ACC112 (cell line): ENCODE data around the gene RBM38.

Experiments used
- H2AFZ ChIP-seq: fragments of 200-600 bp; sonication (generic); one replicate; pipeline ENCODE4 v1.6.0; 2017; ENCODE audit warnings: antibody characterized with exemption, low read length; ENCODE audit not compliant: unreplicated experiment
- H3K27ac ChIP-seq: fragments of 200-600 bp; sonication (generic); 2 replicates; pipeline ENCODE4 v1.5.1; 2014; ENCODE audit warnings: low read depth, mild to moderate bottlenecking, antibody characterized with exemption, low read length, moderate library complexity
- H3K27me3 ChIP-seq: fragments of 200-600 bp; sonication (generic); 2 replicates; pipeline ENCODE4 v1.6.1; 2014; ENCODE audit warnings: mild to moderate bottlenecking, antibody characterized with exemption, low read length, moderate library complexity, mixed read lengths; ENCODE audit not compliant: insufficient read depth
- H3K36me3 ChIP-seq: fragments of 200-600 bp; sonication (generic); 2 replicates; pipeline ENCODE4 v1.6.1; 2016; ENCODE audit warnings: mild to moderate bottlenecking, antibody characterized with exemption, low read length, moderate library complexity, mixed read lengths; ENCODE audit not compliant: insufficient read depth
- H3K4me1 ChIP-seq: fragments of 200-600 bp; sonication (generic); one replicate; pipeline ENCODE4 v1.6.1; 2016; ENCODE audit warnings: low read length, mixed read lengths; ENCODE audit not compliant: insufficient read depth, unreplicated experiment, control insufficient read depth
- H3K4me3 ChIP-seq: fragments of 200-600 bp; sonication (generic); 2 replicates; pipeline ENCODE4 v1.5.1; 2014; ENCODE audit warnings: mild to moderate bottlenecking, low read depth, low read length
- H3K79me2 ChIP-seq: fragments of 200-600 bp; sonication (generic); one replicate; pipeline ENCODE4 v1.6.0; 2016; ENCODE audit warnings: low read length; ENCODE audit not compliant: control insufficient read depth, unreplicated experiment, insufficient read depth

Gene RBM38

GRCh38 chr20:57405236-57406016 lies 14.2 kb downstream of the RBM38 start:
- no peak overlapping the region for H3K27ac ChIP-seq
- H2AFZ ChIP-seq: no peak overlapping the region
- H3K4me1 ChIP-seq: no peaks in the 10 kb centered on the region
- H3K36me3 ChIP-seq: no peaks in the 10 kb centered on the region
- H3K79me2 ChIP-seq: no peaks in the 10 kb centered on the region
- no peak overlapping the region for H3K4me3 ChIP-seq
- H3K27me3 ChIP-seq: no peaks in the 10 kb centered on the region

- no peaks in the 10 kb centered on the region for H3K27me3 ChIP-seq
- no peaks in the 10 kb centered on the region for H3K4me1 ChIP-seq
- no peak overlapping the region for H3K27ac ChIP-seq
- H3K36me3 ChIP-seq: no peaks in the 10 kb centered on the region
- H2AFZ ChIP-seq: no peak overlapping the region
- H3K79me2 ChIP-seq: no peaks in the 10 kb centered on the region
- no peak overlapping the region for H3K4me3 ChIP-seq
These were observed 16.4 kb downstream of the RBM38 start for GRCh38 chr20:57407541-57407956.

GRCh38 chr20:57408131-57408530 lies 16.9 kb downstream of the RBM38 start:
- Histone ChIP-seq H2AFZ (no peak overlapping the region), H3K4me3 (no peak overlapping the region), H3K27me3 (no peaks in the 10 kb centered on the region), H3K36me3 (no peaks in the 10 kb centered on the region), H3K79me2 (no peaks in the 10 kb centered on the region), H3K4me1 (no peaks in the 10 kb centered on the region), H3K27ac (no peak overlapping the region)

GRCh38 chr20:57408536-57409233 lies 17.5 kb downstream of the RBM38 start:
- H2AFZ ChIP-seq: no peak overlapping the region
- no peak overlapping the region for H3K27ac ChIP-seq
- H3K27me3 ChIP-seq: no peaks in the 10 kb centered on the region
- H3K4me1 ChIP-seq: no peaks in the 10 kb centered on the region
- H3K4me3 ChIP-seq: no peak overlapping the region
- H3K79me2 ChIP-seq: no peaks in the 10 kb centered on the region
- H3K36me3 ChIP-seq: no peaks in the 10 kb centered on the region

- Histone ChIP-seq H3K27me3 (no peaks in the 10 kb centered on the region), H3K27ac (no peak overlapping the region), H3K4me1 (no peaks in the 10 kb centered on the region), H3K79me2 (no peaks in the 10 kb centered on the region), H2AFZ (no peak overlapping the region), H3K4me3 (no peak overlapping the region), H3K36me3 (no peaks in the 10 kb centered on the region)
These were observed 18.1 kb downstream of the RBM38 start for GRCh38 chr20:57409316-57409671.

GRCh38 chr20:57409672-57410397 lies 18.6 kb downstream of the RBM38 start:
- no peak overlapping the region for H3K27ac ChIP-seq
- H3K4me3 ChIP-seq: no peak overlapping the region
- H3K36me3 ChIP-seq: no peaks in the 10 kb centered on the region
- no peaks in the 10 kb centered on the region for H3K79me2 ChIP-seq
- H3K4me1 ChIP-seq: no peaks in the 10 kb centered on the region
- no peaks in the 10 kb centered on the region for H3K27me3 ChIP-seq
- no peak overlapping the region for H2AFZ ChIP-seq

- Histone ChIP-seq H3K4me3 (no peak overlapping the region), H3K27ac (no peak overlapping the region), H3K4me1 (no peaks in the 10 kb centered on the region), H3K27me3 (no peaks in the 10 kb centered on the region), H2AFZ (no peak overlapping the region), H3K36me3 (no peaks in the 10 kb centered on the region), H3K79me2 (no peaks in the 10 kb centered on the region)
These were observed 19.3 kb downstream of the RBM38 start for GRCh38 chr20:57410398-57410920.

- Histone ChIP-seq H3K27me3 (no peaks in the 10 kb centered on the region), H3K4me3 (no peak overlapping the region), H3K36me3 (no peaks in the 10 kb centered on the region), H3K27ac (no peak overlapping the region), H3K4me1 (no peaks in the 10 kb centered on the region), H3K79me2 (no peaks in the 10 kb centered on the region), H2AFZ (no peak overlapping the region)
These were observed 19.7 kb downstream of the RBM38 start for GRCh38 chr20:57410924-57411323.

GRCh38 chr20:57411406-57412283 lies 20.4 kb downstream of the RBM38 start:
- Histone ChIP-seq H3K36me3 (no peaks in the 10 kb centered on the region), H3K4me3 (no peak overlapping the region), H3K4me1 (no peaks in the 10 kb centered on the region), H3K27ac (no peak overlapping the region), H3K79me2 (no peaks in the 10 kb centered on the region), H2AFZ (no peak overlapping the region), H3K27me3 (no peaks in the 10 kb centered on the region)
